GM19395 (cell line): Measurements from ENCODE around the gene YIPF3.
"Not testable (repeated sequence)": the region's sequence is repeated elsewhere in the genome, so short reads cannot be mapped to it uniquely, and the experiment has no call there.

ENCODE experiments used
- ATAC-seq: cut with Tn5 transposase; IDR thresholded peaks from one replicate; pipeline ENCODE4 v1.9.1; 2021; ENCODE audit warnings: mild to moderate bottlenecking, moderate library complexity; ENCODE audit not compliant: unreplicated experiment

The YIPF3 gene

DNA sequence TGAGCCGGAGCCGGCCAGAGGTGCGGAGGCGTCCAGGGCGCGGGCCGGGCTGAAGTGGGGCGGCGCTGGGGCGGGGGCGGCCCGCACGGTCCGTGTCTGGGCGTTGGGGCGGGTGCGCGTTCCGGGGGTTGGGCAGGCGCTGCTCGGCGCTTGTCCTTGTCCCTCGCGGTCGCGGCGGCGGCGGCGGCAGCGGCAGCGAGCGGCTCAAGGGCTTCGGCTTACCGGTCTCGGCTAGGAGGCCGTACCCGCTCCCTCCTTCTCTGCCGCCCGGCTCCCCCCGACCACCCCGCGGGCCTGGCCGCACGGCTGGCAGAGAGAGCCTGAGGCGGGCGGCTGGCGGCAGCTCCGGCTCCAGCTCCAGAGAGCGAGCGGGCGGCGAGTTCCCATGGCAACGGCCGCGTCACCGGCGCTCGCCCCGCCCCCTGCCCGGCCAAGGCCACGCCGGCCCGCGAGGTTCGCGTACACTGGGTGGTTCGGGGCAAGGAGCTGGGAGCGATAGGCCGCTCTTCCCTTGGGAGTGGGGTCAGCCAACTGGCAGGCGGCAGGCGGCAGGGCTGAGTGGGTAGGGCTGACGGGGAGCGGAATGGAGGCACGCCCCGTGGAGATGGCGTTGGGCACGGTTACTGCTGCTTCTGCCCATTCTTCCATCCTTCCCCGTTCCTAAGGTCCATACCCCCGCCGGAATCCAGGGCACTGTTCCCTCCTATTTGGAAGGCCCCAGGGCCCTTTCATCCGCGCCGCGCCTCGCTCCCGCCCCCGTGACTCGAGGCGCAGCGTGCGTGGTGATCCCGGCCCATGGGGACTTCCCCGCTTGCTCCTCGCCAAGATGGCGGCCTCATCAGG is 6.5 kb downstream of the YIPF3 start, which contains the start of gene LRRC73:
Gene LRRC73, minus strand, starts transcription at position 363 of the 843 bp plus-strand sequence. CDS start 561 bp downstream, outside the sequence.
- peak; percentile 61 for ATAC-seq

DNA sequence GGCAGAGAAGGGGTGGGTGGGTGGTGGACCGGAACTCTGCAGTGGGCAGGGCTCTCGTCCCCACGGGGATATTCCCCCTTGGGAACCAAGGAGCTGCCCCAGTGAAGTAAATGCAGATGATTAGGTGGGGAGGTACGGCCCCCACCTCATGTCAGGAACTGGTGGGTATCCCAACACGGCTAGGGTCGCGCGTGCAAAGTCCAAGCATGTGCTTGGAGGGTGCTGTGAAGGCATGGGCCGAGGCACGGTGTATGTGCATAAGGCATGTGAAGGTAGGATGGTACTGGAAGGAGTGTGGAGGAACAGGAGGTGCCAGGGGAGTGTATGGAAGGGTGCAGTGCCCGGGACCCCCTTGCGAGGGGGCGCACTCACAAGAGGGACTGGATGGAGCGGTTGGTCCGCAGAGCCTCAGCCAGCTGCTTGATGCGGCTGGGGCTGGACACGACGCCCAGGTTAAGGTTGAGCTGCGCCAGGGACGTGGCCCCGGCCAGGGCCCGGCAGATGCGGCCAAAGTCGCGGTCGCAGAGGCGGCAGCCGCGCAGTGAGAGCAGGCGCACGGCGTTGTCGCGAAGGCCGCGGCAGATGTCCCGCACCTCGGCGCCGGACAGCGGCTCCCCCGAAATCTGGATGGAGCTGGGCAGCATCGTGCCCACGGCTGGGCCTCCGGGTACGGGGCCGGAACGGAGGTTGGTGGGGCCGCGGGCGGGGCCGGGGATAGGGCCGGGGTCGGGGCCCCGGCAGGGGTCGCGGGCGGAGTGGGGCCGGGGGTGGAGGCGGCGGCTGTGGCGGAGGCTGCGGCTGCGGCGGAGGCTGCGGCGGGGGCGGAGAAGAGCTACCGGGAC is 7.4 kb downstream of the YIPF3 start:
- peak; percentile 15 for ATAC-seq

DNA sequence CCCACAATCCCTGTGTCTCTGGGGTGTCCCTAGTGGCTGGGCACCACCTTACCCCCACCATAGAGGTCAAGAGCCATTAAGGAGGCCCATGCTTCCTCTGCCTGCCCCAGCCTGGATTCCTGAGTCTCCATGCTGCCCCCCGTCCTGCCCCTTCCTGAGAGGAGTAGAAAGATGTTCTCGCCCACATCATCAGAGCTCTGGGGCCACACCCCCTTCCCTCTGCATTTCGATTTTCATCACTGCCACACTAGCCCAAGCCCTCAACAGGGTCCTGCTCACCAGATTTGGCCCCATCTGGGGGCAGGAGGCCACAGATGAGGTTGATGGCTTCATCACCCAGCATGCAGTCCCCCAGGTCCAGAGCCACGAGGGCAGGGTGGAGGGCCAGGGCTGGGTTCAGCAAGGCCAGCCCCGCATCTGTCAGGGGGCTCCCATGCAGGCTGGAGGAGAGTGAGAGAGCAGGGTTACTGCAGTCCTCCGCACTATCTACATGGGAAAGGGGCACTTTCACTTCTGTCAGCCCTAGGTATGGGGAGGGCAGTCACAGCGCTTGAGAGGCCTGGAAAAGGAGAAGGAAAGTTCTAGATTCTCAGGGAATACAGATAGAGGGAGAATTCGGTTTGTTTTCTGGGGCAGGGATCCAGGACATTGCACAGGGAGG is 8.1 kb downstream of the YIPF3 start:
- no peak for ATAC-seq

DNA sequence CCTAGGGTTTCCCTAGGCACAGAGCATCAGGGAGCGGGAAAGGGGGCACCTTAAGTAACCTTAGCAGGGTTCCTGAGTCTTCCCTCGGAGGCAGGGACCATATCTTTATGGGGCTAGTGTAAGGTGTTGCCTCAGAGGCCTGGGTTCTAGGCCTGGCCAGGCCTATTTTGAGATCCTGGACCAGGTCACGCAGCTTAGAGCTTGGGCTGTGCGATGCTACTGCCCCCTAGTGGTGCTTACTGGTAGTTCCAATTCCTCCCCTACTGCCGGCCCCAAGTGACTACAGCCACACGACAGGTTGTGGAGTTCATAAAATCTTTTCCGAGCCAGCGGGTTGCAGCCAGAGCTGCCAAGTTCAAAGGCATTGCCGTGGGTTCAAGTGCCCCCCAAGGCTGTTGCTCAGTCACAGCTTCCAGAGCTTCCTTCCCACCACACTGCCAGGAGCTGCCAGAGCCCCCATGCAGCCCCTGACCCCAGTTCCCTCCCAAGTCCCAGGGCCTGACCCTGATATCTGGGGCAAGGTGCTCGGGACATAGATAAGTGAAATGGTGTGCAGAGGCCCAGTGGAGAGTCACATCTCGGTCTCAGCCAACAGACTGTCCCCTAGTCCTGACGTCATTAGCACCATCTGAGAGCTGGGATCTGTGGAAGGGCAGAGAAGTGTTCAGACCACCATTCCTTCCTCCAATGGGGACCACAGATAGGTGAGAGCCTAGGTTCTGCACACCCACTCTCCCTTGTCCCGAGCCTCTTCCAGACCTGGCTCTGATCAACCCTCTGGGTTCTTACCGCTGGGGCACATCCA is 9.9 kb downstream of the YIPF3 start:
- ATAC-seq, result no peak

DNA sequence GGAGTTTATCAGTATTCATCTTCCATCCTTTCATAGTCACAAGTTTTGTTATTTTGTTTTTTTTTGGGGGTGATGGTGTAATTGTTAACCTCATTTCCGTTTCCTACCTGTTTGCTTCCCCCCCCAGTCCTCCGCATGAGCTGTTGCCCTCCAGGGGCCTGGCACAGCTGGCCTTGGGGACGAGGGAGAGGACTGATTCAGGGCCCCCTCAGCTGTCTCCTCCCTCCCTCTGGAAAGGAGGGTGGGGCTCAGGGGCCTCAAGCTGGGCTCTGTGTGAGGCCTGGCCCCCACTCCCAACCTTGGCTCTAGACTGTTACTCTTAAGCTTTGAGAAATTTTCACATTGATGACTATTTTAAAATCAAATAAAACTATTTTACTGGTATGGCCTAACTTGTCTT is 10.6 kb downstream of the YIPF3 start:
- ATAC-seq, result no peak

DNA sequence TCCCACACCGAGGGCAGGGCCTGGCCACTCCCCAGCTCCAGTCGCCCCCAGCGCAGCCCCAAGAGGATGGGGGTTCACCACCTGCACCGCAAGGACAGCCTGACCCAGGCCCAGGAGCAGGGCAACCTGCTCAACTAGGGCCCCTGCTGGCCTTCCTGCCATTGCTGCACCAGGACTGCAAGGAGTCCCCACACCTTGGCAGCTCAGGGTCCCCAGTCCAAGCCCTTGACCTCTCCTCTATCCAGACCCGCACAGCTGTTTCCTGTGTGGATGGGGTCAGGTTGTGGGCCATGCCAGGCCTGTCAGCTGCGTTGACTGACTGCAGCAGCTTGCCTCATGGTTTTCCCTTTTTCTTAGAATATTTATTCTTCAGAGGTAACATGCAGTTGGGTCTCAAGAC is 11.0 kb downstream of the YIPF3 start:
- no peak for ATAC-seq

DNA sequence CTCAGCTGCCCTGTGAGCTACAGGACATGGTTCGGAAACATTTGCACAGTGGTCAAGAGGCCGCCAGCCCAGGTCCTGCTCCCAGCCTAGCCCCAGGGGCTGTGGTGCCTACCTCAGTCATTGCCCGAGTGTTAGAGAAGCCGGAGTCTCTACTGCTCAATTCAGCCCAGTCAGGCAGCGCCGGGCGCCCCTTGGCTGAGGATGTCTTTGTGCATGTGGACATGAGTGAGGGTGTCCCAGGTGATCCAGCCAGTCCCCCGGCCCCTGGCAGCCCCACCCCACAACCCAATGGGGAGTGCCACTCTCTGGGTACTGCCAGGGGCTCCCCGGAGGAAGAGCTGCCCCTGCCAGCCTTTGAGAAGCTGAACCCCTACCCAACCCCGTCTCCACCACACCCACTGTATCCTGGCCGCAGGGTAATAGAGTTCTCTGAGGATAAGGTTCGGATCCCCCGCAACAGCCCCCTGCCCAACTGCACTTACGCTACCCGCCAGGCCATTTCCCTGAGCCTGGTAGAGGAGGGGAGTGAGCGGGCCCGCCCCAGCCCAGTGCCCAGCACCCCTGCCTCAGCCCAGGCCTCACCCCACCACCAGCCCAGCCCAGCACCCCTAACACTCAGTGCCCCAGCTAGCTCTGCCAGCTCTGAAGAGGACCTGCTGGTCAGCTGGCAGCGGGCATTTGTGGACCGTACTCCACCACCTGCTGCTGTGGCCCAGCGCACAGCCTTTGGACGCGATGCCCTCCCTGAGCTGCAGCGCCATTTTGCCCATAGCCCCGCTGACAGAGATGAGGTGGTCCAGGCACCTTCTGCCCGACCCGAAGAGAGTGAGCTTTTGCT is 11.8 kb downstream of the YIPF3 start:
- no peak for ATAC-seq

DNA sequence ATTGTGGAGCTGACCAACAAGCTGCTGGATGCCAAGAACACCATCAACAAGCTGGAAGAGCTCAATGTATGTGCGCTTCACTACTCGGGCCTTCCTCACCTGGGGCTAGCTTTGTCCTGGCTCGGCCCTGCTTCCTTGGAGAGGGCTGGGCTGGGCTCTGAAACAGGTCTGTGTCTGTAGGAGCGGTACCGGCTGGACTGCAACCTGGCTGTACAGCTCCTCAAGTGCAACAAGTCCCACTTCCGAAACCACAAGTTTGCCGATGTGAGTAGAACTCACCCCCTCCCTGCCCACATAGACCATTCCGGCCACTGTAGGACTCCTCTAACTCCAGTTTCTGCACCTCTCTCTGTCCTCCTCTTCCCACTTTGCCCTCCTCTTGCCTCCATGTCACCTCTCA is 13.3 kb downstream of the YIPF3 start:
- ATAC-seq, result no peak

DNA sequence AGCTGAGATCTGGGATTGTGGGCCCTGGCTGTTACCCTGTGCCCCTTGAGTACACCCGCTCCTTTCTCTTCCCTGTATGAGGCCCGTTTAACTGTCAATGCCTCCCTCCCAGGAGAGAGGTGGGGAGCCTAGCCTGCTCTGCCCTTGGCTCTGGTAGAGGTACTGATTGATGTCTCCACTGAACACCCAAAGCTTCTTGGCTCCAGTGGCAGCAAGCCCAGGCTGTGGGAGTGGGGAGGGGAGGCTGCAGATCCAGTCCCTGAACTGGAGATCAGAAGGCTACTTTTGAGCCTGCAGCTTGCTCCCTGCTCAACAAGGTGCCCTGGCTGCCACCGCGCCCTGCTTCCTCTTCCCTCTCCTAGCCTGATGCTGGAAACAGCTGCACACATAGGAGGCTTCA is 14.1 kb downstream of the YIPF3 start:
- ATAC-seq, result no peak

DNA sequence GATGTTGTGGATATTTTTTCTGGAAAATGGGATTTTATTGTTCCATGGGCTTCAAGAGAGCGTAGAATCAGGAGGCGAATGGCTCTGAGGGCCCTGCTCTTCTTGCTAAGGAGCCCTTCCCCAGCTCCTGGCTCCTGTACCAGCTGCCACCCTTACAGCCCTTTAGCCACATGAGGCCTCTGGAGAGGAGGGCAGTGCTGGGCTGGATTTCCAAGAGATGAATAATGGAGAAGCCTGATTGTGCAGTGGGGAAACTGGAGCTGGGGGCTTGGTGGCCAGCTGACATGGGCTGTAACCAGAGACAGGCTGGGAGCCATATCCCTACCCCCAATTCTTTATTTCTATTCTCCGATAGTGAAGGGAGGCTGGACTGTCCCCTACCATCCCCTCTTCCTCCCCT is 15.8 kb downstream of the YIPF3 start:
- ATAC-seq, result no peak

DNA sequence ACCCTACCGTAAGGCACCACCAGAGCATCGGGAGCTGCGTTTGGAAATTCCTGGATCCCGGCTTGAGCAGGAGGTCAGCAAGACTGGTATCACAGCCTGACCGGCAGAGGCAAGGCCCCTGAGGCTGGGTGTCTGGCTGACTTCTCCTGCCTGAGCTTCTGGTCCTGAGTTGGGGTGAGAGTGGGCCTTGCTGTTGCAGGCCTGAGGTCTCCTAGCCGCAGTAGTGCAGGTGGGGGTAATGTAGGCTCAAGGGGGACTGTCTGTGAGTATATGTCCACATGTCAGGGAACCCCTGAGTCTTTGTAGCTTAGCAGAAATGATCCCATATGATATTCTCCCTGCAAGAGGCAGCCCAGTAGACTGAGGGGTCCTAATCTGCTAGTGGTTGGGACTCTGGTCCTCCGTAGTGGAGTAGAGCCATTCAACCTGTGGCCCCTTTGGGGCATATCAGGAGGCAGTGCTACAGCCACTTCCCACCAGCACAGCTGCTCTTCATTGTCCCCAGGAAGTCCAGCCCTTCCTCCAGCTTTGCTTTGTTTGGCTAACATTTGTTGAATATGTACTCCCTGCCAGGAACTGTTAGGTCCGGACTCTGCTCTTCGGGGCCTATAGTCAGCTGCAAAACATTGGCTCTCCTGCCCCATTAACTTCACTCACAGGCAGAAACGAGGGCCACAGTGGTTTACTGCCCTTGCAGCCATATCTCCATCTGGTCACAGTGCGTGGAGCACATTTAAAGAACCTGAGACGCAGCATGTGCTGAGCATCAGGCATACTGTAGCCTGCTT is 17.5 kb downstream of the YIPF3 start:
- ATAC-seq, result no peak

DNA sequence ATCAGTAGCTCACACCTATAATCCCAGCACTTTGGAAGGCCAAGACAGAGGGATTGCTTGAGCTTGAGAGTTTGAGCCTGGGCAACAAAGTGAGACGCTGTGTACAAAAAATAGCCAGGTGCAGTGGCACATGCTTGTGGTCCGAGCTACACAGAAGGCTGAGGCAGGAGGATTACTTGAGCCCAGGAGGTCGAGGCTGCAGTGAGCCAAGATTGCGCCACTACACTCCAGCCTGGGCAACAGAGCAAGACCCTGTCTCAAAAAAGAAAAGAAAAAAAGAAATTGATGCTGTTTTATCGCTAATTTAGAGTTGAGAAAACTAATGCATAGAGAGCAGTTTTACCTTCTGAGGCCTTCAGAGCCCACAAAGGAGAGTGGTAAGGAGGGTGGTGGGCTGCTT is 18.4 kb downstream of the YIPF3 start:
- not testable (repeated sequence) for ATAC-seq

DNA sequence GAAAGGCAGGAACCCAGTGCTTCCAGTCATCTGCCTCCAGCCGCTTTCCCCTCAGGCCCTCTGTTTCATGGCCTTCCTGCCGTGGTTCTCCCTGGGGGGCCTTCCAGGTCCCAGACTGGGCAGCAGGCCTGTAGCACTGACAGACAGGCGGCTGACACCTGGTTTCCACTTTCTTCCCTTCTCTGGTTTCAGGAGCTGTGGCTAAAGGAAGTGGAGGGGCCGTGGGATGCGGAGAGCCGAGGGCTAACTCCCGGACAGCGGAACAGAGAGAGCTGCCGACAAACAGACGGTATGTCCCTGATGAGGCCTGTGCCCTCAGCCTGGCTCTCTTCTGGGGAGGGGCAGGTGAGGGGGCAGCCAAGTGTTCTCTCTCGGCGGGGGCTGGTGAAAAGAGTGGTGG is 19.0 kb downstream of the YIPF3 start:
- ATAC-seq, result no peak

DNA sequence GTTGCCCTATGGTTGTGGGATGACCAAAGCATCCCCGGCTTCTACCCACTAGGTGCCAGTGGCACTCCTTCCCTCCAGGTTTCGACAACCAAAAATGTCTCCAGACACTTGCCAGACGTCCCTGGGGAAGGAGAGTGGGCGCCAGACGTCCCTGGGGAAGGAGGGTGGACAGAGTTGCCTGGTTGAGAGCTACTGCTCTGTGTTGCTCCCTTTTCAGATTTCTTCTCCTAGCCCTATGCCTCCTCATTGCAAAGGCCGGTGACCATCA is 19.7 kb downstream of the YIPF3 start:
- no peak for ATAC-seq

DNA sequence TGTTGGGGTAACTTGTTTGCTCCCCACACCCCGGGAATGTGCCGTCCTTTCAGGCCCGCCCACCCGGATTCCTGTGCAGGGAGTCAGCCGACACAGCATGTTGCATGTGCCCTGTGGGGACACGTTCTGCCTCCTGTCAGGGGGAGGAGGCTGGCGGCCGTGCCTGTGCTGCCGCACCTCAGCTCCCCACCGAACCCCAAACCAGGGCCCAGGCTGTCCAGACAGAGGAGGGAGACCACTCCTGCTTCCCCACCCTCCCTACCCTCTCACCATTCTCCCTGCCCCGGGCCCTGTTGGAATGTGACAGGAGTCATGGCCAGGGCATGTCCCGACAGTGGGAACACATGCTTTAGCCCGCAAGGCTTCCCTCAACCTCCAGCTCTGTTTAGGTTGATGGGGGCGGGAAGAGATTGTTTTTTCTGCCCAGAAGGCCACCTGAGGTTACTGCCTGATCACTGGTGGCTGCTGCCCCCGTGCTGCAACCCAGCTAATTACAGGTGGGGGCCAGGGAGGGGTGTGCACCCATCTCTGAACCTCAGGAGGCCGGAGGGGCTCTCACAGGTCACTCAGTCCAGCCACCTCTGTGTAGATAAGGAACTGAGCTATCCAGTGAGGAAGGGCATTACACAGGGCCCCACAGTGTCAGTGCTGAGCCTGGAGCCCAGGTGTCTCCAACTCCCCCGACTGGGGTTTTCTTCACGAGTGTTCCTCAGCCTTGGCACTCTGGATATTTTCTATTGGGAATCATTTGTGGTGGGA is 20.2 kb downstream of the YIPF3 start:
- no peak for ATAC-seq

DNA sequence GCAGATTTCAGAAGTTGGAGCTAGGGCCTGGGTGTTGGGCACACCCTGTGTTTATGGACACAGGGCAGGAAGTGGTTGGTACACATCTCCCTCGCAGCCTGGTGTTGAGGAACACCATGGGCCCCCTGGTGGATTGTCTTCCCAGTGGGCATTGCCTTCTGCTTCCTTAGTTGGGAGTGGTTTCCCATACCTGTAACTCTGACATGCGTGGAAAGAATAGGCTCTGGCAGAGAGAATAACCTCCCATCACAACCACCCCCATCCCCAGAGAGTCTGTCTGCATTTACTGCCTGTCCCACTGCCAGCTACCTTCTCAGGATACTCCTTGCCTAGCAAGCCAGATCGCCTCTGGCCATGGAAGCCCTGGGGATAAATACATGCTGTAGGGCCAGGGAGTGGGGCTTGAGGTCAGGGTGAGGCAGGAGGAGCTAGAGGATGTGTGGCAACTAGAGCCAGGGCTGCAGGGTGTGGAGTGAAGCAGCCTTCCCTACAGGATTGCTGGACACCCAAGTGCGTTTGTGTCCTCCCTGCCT is 21.3 kb downstream of the YIPF3 start:
- ATAC-seq, result no peak

DNA sequence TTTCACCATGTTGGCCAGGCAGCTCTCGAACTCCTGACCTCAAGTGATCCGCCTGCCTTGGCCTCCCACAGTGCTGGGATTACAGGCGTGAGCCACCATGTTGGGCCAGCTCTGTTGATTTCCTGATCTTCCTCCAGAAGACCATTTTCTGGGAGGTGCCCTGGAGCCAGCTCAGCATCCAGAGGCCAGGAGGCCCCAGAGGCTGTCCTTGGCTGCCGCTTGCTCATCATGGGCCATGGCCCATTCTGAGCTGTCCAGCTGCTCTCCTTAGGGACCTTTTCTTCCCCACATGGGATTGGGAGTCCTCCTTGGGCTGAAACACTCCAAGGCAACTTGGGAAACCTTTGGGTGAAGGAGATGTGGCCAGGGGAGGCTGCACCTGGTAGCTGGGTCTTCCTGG is 22.0 kb downstream of the YIPF3 start:
- no peak for ATAC-seq

DNA sequence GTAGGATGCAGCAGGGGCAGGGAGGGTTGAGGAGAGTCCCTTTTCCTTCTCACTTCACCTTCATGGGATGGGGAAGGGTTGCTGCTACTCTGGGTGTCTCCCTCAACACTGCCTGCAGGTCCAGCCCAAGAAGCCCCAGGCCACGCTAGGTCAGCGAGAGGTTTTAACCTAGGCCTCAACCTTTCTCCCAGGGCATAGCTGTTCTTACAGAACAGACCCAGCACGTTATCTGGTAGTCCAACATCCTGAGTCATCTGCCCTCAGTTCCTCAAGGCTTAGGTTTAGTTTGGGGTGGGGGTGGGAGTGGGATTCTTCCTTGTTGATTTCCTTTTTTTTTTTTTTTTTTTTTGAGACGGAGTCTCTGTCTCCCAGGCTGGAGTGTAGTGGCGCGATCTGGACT is 22.4 kb downstream of the YIPF3 start:
- no peak for ATAC-seq
